Type B pancreatic cell (in vitro differentiated cells): ENCODE results near the gene LGALS9. TPM values are rescaled to one million over a fixed set of nuclear protein-coding genes. Genes with fewer than 3 reads are reported as not detected.

Experiments
- DNase-seq: peaks from one replicate; pipeline ENCODE4 v3.0.0; 2021; ENCODE audit warnings: mixed read lengths; ENCODE audit not compliant: unreplicated experiment; ENCODE audit errors: extremely low spot score
- H3K27ac Mint-ChIP-seq: 2 replicates; pipeline ENCODE4 v1.8.0; 2021; ENCODE audit warnings: mild to moderate bottlenecking, mixed read lengths
- H3K27me3 Mint-ChIP-seq: 2 replicates; pipeline ENCODE4 v1.8.0; 2021; ENCODE audit warnings: mixed read lengths
- H3K36me3 Mint-ChIP-seq: 2 replicates; pipeline ENCODE4 v1.8.0; 2021; ENCODE audit warnings: mixed read lengths
- H3K4me1 Mint-ChIP-seq: one replicate; pipeline ENCODE4 v1.8.0; 2021; ENCODE audit warnings: mixed read lengths; ENCODE audit not compliant: unreplicated experiment
- H3K4me3 Mint-ChIP-seq: 2 replicates; pipeline ENCODE4 v1.8.0; 2021; ENCODE audit warnings: mild to moderate bottlenecking, mixed read lengths
- H3K9me3 Mint-ChIP-seq: 2 replicates; pipeline ENCODE4 v1.8.0; 2021; ENCODE audit warnings: mixed read lengths
- CTCF ChIP-seq: fragments of 200-600 bp; sonication (generic); conservative IDR thresholded peaks from 2 replicates; pipeline ENCODE4 v1.5.0; 2021; ENCODE audit warnings: antibody characterized with exemption, mild to moderate bottlenecking
- total RNA-seq: library from RNA; stranded (reverse); gene quantifications from 2 replicates; pipeline ENCODE4 v1.2.1, GENCODE V29; 2021; ENCODE audit warnings: low replicate concordance

The LGALS9 gene
- total RNA-seq, 1 donor from 2014 or later = 25.3 TPM

GRCh38 chr17:27666831-27667560, 36.0 kb downstream of the LGALS9 start:
- Mint-ChIP-seq H3K4me1 (no peaks in the 10 kb centered on the region), H3K9me3 (no peaks in the 10 kb centered on the region), H3K4me3 (no peak overlapping the region), H3K27me3 (peaks cover 5% of the 10 kb centered on the region), H3K36me3 (no peaks in the 10 kb centered on the region), H3K27ac (no peak overlapping the region)
- TF ChIP-seq CTCF = no peak
- no peak for DNase-seq

- H3K27me3 Mint-ChIP-seq = peaks cover 4% of the 10 kb centered on the region
- no peak overlapping the region for H3K4me3 Mint-ChIP-seq
- H3K9me3 Mint-ChIP-seq = no peaks in the 10 kb centered on the region
- no peaks in the 10 kb centered on the region for H3K4me1 Mint-ChIP-seq
- no peak for TF ChIP-seq CTCF
- no peak overlapping the region for H3K27ac Mint-ChIP-seq
- no peaks in the 10 kb centered on the region for H3K36me3 Mint-ChIP-seq
- no peak for DNase-seq
Measured at GRCh38 chr17:27667656-27668487, 36.9 kb downstream of the LGALS9 start.

GRCh38 chr17:27668488-27668823, 37.5 kb downstream of the LGALS9 start:
- H3K36me3 Mint-ChIP-seq = no peaks in the 10 kb centered on the region
- DNase-seq = no peak
- no peak for TF ChIP-seq CTCF
- no peaks in the 10 kb centered on the region for H3K27me3 Mint-ChIP-seq
- H3K4me1 Mint-ChIP-seq = no peaks in the 10 kb centered on the region
- no peak overlapping the region for H3K4me3 Mint-ChIP-seq
- no peaks in the 10 kb centered on the region for H3K9me3 Mint-ChIP-seq
- H3K27ac Mint-ChIP-seq = no peak overlapping the region

- Mint-ChIP-seq H3K27ac (no peak overlapping the region), H3K4me1 (no peaks in the 10 kb centered on the region)
Measured at GRCh38 chr17:27669136-27669535, 38.1 kb downstream of the LGALS9 start.

GRCh38 chr17:27669850-27670249, 38.9 kb downstream of the LGALS9 start:
- Mint-ChIP-seq H3K36me3 (no peaks in the 10 kb centered on the region), H3K4me1 (no peaks in the 10 kb centered on the region), H3K27me3 (no peaks in the 10 kb centered on the region), H3K27ac (no peak overlapping the region), H3K4me3 (no peak overlapping the region), H3K9me3 (no peaks in the 10 kb centered on the region)
- DNase-seq = no peak
- no peak for TF ChIP-seq CTCF

More at GRCh38 chr17:27669136-27669535, 38.1 kb downstream of the LGALS9 start:
- no peaks in the 10 kb centered on the region for H3K27me3 Mint-ChIP-seq
- no peak overlapping the region for H3K4me3 Mint-ChIP-seq
- no peaks in the 10 kb centered on the region for H3K36me3 Mint-ChIP-seq
- no peaks in the 10 kb centered on the region for H3K9me3 Mint-ChIP-seq
- no peak for TF ChIP-seq CTCF
- no peak for DNase-seq
